H9 (cell line): ENCODE measurements around the gene DPYSL5. TPM values are rescaled to one million over a fixed set of nuclear protein-coding genes. Genes with fewer than 3 reads are reported as not detected.

ENCODE experiments used
- DNase-seq: peaks from one replicate; pipeline ENCODE4 v3.0.0-alpha.2; 2017
- H2AFZ ChIP-seq: one replicate; pipeline ENCODE4 v1.6.1; 2013; ENCODE audit warnings: mild to moderate bottlenecking, low read length, control low read depth, moderate library complexity
- H2AK5ac ChIP-seq: 2 replicates; pipeline ENCODE4 v1.6.1; 2013; ENCODE audit warnings: low read length, control low read depth, mixed read lengths; ENCODE audit not compliant: insufficient read length
- H2BK120ac ChIP-seq: one replicate; pipeline ENCODE4 v1.6.1; 2013; ENCODE audit warnings: low read depth, mild to moderate bottlenecking, low read length, control low read depth, inconsistent platforms; ENCODE audit not compliant: poor library complexity, severe bottlenecking
- H2BK12ac ChIP-seq: 2 replicates; pipeline ENCODE4 v1.6.1; 2013; ENCODE audit warnings: low read length, control low read depth, mixed read lengths, low read depth; ENCODE audit not compliant: insufficient read length
- H2BK15ac ChIP-seq: 2 replicates; pipeline ENCODE4 v1.6.1; 2013; ENCODE audit warnings: low read depth, low read length, control low read depth
- H2BK20ac ChIP-seq: one replicate; pipeline ENCODE4 v1.6.1; 2013; ENCODE audit warnings: low read depth, mild to moderate bottlenecking, low read length, control low read depth, inconsistent platforms; ENCODE audit not compliant: poor library complexity, severe bottlenecking
- H2BK5ac ChIP-seq: 2 replicates; pipeline ENCODE4 v1.6.1; 2013; ENCODE audit warnings: low read length, control low read depth, mixed read lengths; ENCODE audit not compliant: insufficient read length
- H3K14ac ChIP-seq: 2 replicates; pipeline ENCODE4 v1.6.1; 2013; ENCODE audit warnings: low read length, control low read depth; ENCODE audit not compliant: insufficient read depth
- H3K18ac ChIP-seq: 2 replicates; pipeline ENCODE4 v1.6.1; 2013; ENCODE audit warnings: low read depth, mild to moderate bottlenecking, mixed read lengths, low read length, control low read depth; ENCODE audit not compliant: insufficient read length
- H3K23ac ChIP-seq: 2 replicates; pipeline ENCODE4 v1.6.1; 2013; ENCODE audit warnings: low read length, control low read depth, mixed read lengths, low read depth; ENCODE audit not compliant: insufficient read length
- H3K23me2 ChIP-seq: 2 replicates; pipeline ENCODE4 v1.6.1; 2013; ENCODE audit warnings: low read depth, mild to moderate bottlenecking, mixed read lengths, low read length, control low read depth; ENCODE audit not compliant: insufficient read length, poor library complexity, severe bottlenecking
- H3K27ac ChIP-seq: 2 replicates; pipeline ENCODE4 v1.5.1; 2013; ENCODE audit warnings: low read length, control low read depth, mixed read lengths, low read depth; ENCODE audit not compliant: insufficient read length
- H3K27me3 ChIP-seq: 2 replicates; pipeline ENCODE4 v1.6.1; 2013; ENCODE audit warnings: low read length, control low read depth, inconsistent platforms; ENCODE audit not compliant: insufficient read depth
- H3K4ac ChIP-seq: 2 replicates; pipeline ENCODE4 v1.6.1; 2013; ENCODE audit warnings: low read depth, mild to moderate bottlenecking, control low read depth, inconsistent platforms, low read length, moderate library complexity
- H3K4me1 ChIP-seq: 2 replicates; pipeline ENCODE4 v1.6.1; 2013; ENCODE audit warnings: low read length, control low read depth, inconsistent platforms; ENCODE audit not compliant: insufficient read depth
- H3K4me2 ChIP-seq: 2 replicates; pipeline ENCODE4 v1.6.1; 2013; ENCODE audit warnings: low read length, control low read depth, mixed read lengths; ENCODE audit not compliant: insufficient read length, insufficient read depth
- H3K56ac ChIP-seq: 2 replicates; pipeline ENCODE4 v1.6.1; 2013; ENCODE audit warnings: low read depth, mild to moderate bottlenecking, mixed read lengths, low read length, control low read depth; ENCODE audit not compliant: insufficient read length
- H3K79me1 ChIP-seq: 2 replicates; pipeline ENCODE4 v1.6.1; 2013; ENCODE audit warnings: low read depth, mild to moderate bottlenecking, moderate library complexity, low read length, control low read depth, inconsistent platforms; ENCODE audit not compliant: insufficient read depth, poor library complexity, severe bottlenecking
- H3K79me2 ChIP-seq: 2 replicates; pipeline ENCODE4 v1.6.1; 2013; ENCODE audit warnings: low read length, control low read depth, inconsistent platforms; ENCODE audit not compliant: insufficient read depth
- H3K9ac ChIP-seq: 2 replicates; pipeline ENCODE4 v1.6.1; 2013; ENCODE audit warnings: low read length, control low read depth, mixed read lengths; ENCODE audit not compliant: insufficient read length; ENCODE audit errors: extremely low read depth
- H3K9me3 ChIP-seq: one replicate; pipeline ENCODE4 v1.6.1; 2013; ENCODE audit warnings: low read depth, low read length, inconsistent platforms; ENCODE audit not compliant: control insufficient read depth
- H3T11ph ChIP-seq: one replicate; pipeline ENCODE4 v1.6.1; 2013; ENCODE audit warnings: mild to moderate bottlenecking, low read length, control low read depth, inconsistent platforms
- H4K20me1 ChIP-seq: one replicate; pipeline ENCODE4 v1.6.1; 2013; ENCODE audit not compliant: control insufficient read depth, insufficient read length, insufficient read depth
- H4K5ac ChIP-seq: 2 replicates; pipeline ENCODE4 v1.6.1; 2013; ENCODE audit warnings: low read depth, mild to moderate bottlenecking, mixed read lengths, low read length, control low read depth; ENCODE audit not compliant: insufficient read length
- H4K8ac ChIP-seq: replicated peaks from 2 replicates; pipeline ENCODE4 v1.6.1; 2013; ENCODE audit warnings: low read length, control low read depth, mixed read lengths, low read depth; ENCODE audit not compliant: insufficient read length
- H4K91ac ChIP-seq: 2 replicates; pipeline ENCODE4 v1.6.1; 2013; ENCODE audit warnings: low read depth, mild to moderate bottlenecking, moderate library complexity, mixed read lengths, low read length, control low read depth; ENCODE audit not compliant: insufficient read length
- H3K27ac Mint-ChIP-seq, 3 experiments: 2 replicates in 2 of 3; 3 replicates in 1 of 3; pipeline ENCODE4 v1.8.0; 2020 to 2021; ENCODE audit warnings: mixed read lengths in 3 of 3, mild to moderate bottlenecking in 1 of 3, moderate library complexity in 1 of 3
- H3K27me3 Mint-ChIP-seq: 2 replicates; pipeline ENCODE4 v1.8.0; 2021; ENCODE audit warnings: low read depth, mild to moderate bottlenecking, moderate library complexity, mixed read lengths
- H3K36me3 Mint-ChIP-seq, 3 experiments: 2 replicates in 2 of 3; 3 replicates in 1 of 3; pipeline ENCODE4 v1.8.0; 2020 to 2021; ENCODE audit warnings: low read depth in 3 of 3, mixed read lengths in 3 of 3; ENCODE audit not compliant: insufficient read depth in 1 of 3
- H3K4me1 Mint-ChIP-seq, 2 experiments: 2 replicates each; pipeline ENCODE4 v1.8.0; 2020; ENCODE audit warnings: mixed read lengths in 2 of 2
- H3K4me3 Mint-ChIP-seq, 2 experiments: 2 replicates in 1 of 2; 3 replicates in 1 of 2; pipeline ENCODE4 v1.8.0; 2020 to 2021; ENCODE audit warnings: mild to moderate bottlenecking in 2 of 2, mixed read lengths in 2 of 2, moderate library complexity in 1 of 2
- H3K9me3 Mint-ChIP-seq, 2 experiments: 2 replicates in 1 of 2; 3 replicates in 1 of 2; pipeline ENCODE4 v1.8.0; 2020; ENCODE audit warnings: mild to moderate bottlenecking in 2 of 2, mixed read lengths in 2 of 2, moderate library complexity in 1 of 2
- WGBS: extraction: QIAGEN DNeasy Blood & Tissue Kit; methylation state at CpG from one replicate; pipeline ENCODE4 v1.1.7; 2013; ENCODE audit warnings: missing lambda C conversion rate, low lambda C conversion rate, mixed read lengths; ENCODE audit not compliant: insufficient read length; ENCODE audit errors: extremely low coverage; 5-methylcytosine and 5-hydroxymethylcytosine counted together
- total RNA-seq: library from RNA; stranded (reverse); gene quantifications from 2 replicates; pipeline ENCODE4 v1.2.1, GENCODE V29; 2021
- TF ChIP-seq, protein P1 (sequence below): fragments of 200-600 bp; sonication (generic); conservative IDR thresholded peaks from 3 replicates; pipeline ENCODE4 v1.8.0; 2021; ENCODE audit warnings: antibody characterized with exemption, mild to moderate bottlenecking

Gene DPYSL5
- total RNA-seq, 1 experiment from 2014 or later = 6.4 TPM

DNA sequence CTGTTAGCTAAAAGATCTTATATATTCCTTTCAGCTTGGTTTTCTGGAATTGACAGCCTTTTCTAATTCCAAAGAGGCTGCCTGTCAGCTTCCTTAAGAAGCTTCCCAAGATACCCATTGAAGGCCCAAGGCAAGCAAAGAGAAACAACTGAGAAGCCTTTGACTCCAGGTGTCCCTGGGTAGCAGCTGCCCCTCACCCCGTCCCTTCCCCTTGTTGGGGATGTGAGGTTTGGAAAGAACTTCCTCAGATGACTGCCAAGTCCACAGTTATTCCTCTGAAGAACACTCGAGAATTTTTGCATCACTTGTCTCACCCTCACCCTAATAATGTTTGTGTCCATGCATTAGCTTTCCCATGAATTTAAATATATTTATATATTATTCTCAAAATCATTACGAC is 135.8 kb downstream of the DPYSL5 start:
- no peak overlapping the region for H3K4ac ChIP-seq
- no peaks in the 10 kb centered on the region for H3K9me3 ChIP-seq
- no peaks in the 10 kb centered on the region for H3K79me1 ChIP-seq
- no peak overlapping the region for H2BK5ac ChIP-seq
- H4K20me1 ChIP-seq = no peaks in the 10 kb centered on the region
- H3T11ph ChIP-seq = no peak overlapping the region
- H3K4me1 Mint-ChIP-seq = peaks cover 0 to 2% of the 10 kb centered on the region in 2 experiments; a peak in 1 of 4 replicates
- H3K79me2 ChIP-seq = no peaks in the 10 kb centered on the region
- no peak overlapping the region for H2BK12ac ChIP-seq
- H3K27me3 Mint-ChIP-seq = peaks cover 11% of the 10 kb centered on the region
- H3K9me3 Mint-ChIP-seq = no peaks in the 10 kb centered on the region
- H2BK120ac ChIP-seq = no peak overlapping the region
- H3K27ac ChIP-seq = no peak overlapping the region
- no peaks in the 10 kb centered on the region for H3K27me3 ChIP-seq
- no peak overlapping the region for H3K9ac ChIP-seq
- no CpG with 5 or more reads among the region's 3 CpGs for WGBS
- H2BK15ac ChIP-seq = no peak overlapping the region
- no peak overlapping the region for H4K91ac ChIP-seq
- H2AK5ac ChIP-seq = no peak overlapping the region
- no peak overlapping the region for H3K18ac ChIP-seq
- H3K4me2 ChIP-seq = no peak overlapping the region
- H3K4me3 Mint-ChIP-seq = no peak overlapping the region
- no peaks in the 10 kb centered on the region for H3K23me2 ChIP-seq
- no peak overlapping the region for H4K8ac ChIP-seq
- no peak for DNase-seq
- no peak overlapping the region for H3K56ac ChIP-seq
- no peak overlapping the region for H4K5ac ChIP-seq
- no peak overlapping the region for H2AFZ ChIP-seq
- H3K14ac ChIP-seq = no peak overlapping the region
- TF ChIP-seq, protein P1, sequence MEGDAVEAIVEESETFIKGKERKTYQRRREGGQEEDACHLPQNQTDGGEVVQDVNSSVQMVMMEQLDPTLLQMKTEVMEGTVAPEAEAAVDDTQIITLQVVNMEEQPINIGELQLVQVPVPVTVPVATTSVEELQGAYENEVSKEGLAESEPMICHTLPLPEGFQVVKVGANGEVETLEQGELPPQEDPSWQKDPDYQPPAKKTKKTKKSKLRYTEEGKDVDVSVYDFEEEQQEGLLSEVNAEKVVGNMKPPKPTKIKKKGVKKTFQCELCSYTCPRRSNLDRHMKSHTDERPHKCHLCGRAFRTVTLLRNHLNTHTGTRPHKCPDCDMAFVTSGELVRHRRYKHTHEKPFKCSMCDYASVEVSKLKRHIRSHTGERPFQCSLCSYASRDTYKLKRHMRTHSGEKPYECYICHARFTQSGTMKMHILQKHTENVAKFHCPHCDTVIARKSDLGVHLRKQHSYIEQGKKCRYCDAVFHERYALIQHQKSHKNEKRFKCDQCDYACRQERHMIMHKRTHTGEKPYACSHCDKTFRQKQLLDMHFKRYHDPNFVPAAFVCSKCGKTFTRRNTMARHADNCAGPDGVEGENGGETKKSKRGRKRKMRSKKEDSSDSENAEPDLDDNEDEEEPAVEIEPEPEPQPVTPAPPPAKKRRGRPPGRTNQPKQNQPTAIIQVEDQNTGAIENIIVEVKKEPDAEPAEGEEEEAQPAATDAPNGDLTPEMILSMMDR = no peak
- no peak overlapping the region for H2BK20ac ChIP-seq
- H3K36me3 Mint-ChIP-seq = no peaks in the 10 kb centered on the region
- no peak overlapping the region for H3K23ac ChIP-seq
- no peaks in the 10 kb centered on the region for H3K4me1 ChIP-seq
- no peak overlapping the region for H3K27ac Mint-ChIP-seq
